ENCODE results near the gene SSBP2. TPM values are rescaled to one million over a fixed set of nuclear protein-coding genes. Genes with fewer than 3 reads are reported as not detected.
"Not testable (repeated sequence)": the region's sequence is repeated elsewhere in the genome, so short reads cannot be mapped to it uniquely, and the experiment has no call there.

Gene SSBP2
- total RNA-seq, 1 donor from 2014 or later, result 146 TPM

GRCh38 chr5:81717226-81717625, 33.7 kb downstream of the SSBP2 start:
- no peak for DNase-seq
- Mint-ChIP-seq H3K9me3 (ENCODE audit: unreplicated experiment) (no peaks in the 10 kb centered on the region), H3K27ac (ENCODE audit: unreplicated experiment) (no peak overlapping the region), H3K4me1 (ENCODE audit: low read depth, unreplicated experiment) (peaks cover 25% of the 10 kb centered on the region), H3K36me3 (ENCODE audit: unreplicated experiment) (no peaks in the 10 kb centered on the region), H3K27me3 (ENCODE audit: unreplicated experiment) (peaks cover 2% of the 10 kb centered on the region), H3K4me3 (ENCODE audit: unreplicated experiment) (no peak overlapping the region)
- TF ChIP-seq CTCF (IDR thresholded peaks at IDR 0.05; ENCODE audit: partially characterized antibody, unreplicated experiment), result no peak

GRCh38 chr5:81714076-81714475, 36.8 kb downstream of the SSBP2 start:
- not testable (repeated sequence) for H3K9me3 Mint-ChIP-seq (ENCODE audit: unreplicated experiment); H3K27me3 Mint-ChIP-seq (ENCODE audit: unreplicated experiment); H3K36me3 Mint-ChIP-seq (ENCODE audit: unreplicated experiment); H3K27ac Mint-ChIP-seq (ENCODE audit: unreplicated experiment); DNase-seq; H3K4me3 Mint-ChIP-seq (ENCODE audit: unreplicated experiment)
- peaks cover 19% of the 10 kb centered on the region for H3K4me1 Mint-ChIP-seq (ENCODE audit: low read depth, unreplicated experiment)

GRCh38 chr5:81708889-81709288, 42.0 kb downstream of the SSBP2 start:
- Mint-ChIP-seq H3K27me3 (ENCODE audit: unreplicated experiment) (no peaks in the 10 kb centered on the region), H3K27ac (ENCODE audit: unreplicated experiment) (no peak overlapping the region), H3K4me3 (ENCODE audit: unreplicated experiment) (no peak overlapping the region), H3K9me3 (ENCODE audit: unreplicated experiment) (no peaks in the 10 kb centered on the region), H3K4me1 (ENCODE audit: low read depth, unreplicated experiment) (peaks cover 7% of the 10 kb centered on the region), H3K36me3 (ENCODE audit: unreplicated experiment) (no peaks in the 10 kb centered on the region)
- DNase-seq, result no peak
- no peak for TF ChIP-seq CTCF (IDR thresholded peaks at IDR 0.05; ENCODE audit: partially characterized antibody, unreplicated experiment)

GRCh38 chr5:81703840-81704239, 47.1 kb downstream of the SSBP2 start:
- H3K27ac Mint-ChIP-seq (ENCODE audit: unreplicated experiment), result no peak overlapping the region
- no peaks in the 10 kb centered on the region for H3K27me3 Mint-ChIP-seq (ENCODE audit: unreplicated experiment)
- peaks cover 9% of the 10 kb centered on the region for H3K36me3 Mint-ChIP-seq (ENCODE audit: unreplicated experiment)
- H3K9me3 Mint-ChIP-seq (ENCODE audit: unreplicated experiment), result no peaks in the 10 kb centered on the region
- peaks cover 2% of the 10 kb centered on the region for H3K4me1 Mint-ChIP-seq (ENCODE audit: low read depth, unreplicated experiment)
- TF ChIP-seq CTCF (IDR thresholded peaks at IDR 0.05; ENCODE audit: partially characterized antibody, unreplicated experiment), result no peak
- H3K4me3 Mint-ChIP-seq (ENCODE audit: unreplicated experiment), result no peak overlapping the region
- DNase-seq, result no peak

GRCh38 chr5:81700166-81700565, 50.7 kb downstream of the SSBP2 start:
- peaks cover 9% of the 10 kb centered on the region for H3K36me3 Mint-ChIP-seq (ENCODE audit: unreplicated experiment)
- no peak for DNase-seq
- no peak overlapping the region for H3K27ac Mint-ChIP-seq (ENCODE audit: unreplicated experiment)
- H3K9me3 Mint-ChIP-seq (ENCODE audit: unreplicated experiment), result no peaks in the 10 kb centered on the region
- no peak overlapping the region for H3K4me3 Mint-ChIP-seq (ENCODE audit: unreplicated experiment)
- no peaks in the 10 kb centered on the region for H3K27me3 Mint-ChIP-seq (ENCODE audit: unreplicated experiment)
- peaks cover 6% of the 10 kb centered on the region for H3K4me1 Mint-ChIP-seq (ENCODE audit: low read depth, unreplicated experiment)
- no peak for TF ChIP-seq CTCF (IDR thresholded peaks at IDR 0.05; ENCODE audit: partially characterized antibody, unreplicated experiment)

GRCh38 chr5:81698813-81699212, 52.1 kb downstream of the SSBP2 start:
- Mint-ChIP-seq H3K4me3 (ENCODE audit: unreplicated experiment) (no peak overlapping the region), H3K4me1 (ENCODE audit: low read depth, unreplicated experiment) (peaks cover 6% of the 10 kb centered on the region), H3K27me3 (ENCODE audit: unreplicated experiment) (no peaks in the 10 kb centered on the region), H3K36me3 (ENCODE audit: unreplicated experiment) (peaks cover 9% of the 10 kb centered on the region), H3K27ac (ENCODE audit: unreplicated experiment) (no peak overlapping the region), H3K9me3 (ENCODE audit: unreplicated experiment) (no peaks in the 10 kb centered on the region)
- DNase-seq, result no peak
- TF ChIP-seq CTCF (IDR thresholded peaks at IDR 0.05; ENCODE audit: partially characterized antibody, unreplicated experiment), result no peak
